GM12878 (cell line): ENCODE measurements around the gene RNF121.

Experiments
- CEBPB ChIP-seq, 2 experiments: fragments of 150-350 bp in 1 of 2; IDR thresholded peaks; 2 replicates each; pipeline ENCODE4 v1.6.1; 2012 to 2014; ENCODE audit warnings: low read depth in 2 of 2, low read length in 2 of 2, borderline replicate concordance in 1 of 2, inconsistent platforms in 1 of 2
- EGR1 ChIP-seq, 2 experiments: IDR thresholded peaks; 1 replicate in 1 of 2; 2 replicates in 1 of 2; pipeline ENCODE4 v1.6.1; 2011 to 2012; ENCODE audit warnings: low read depth in 2 of 2, low read length in 2 of 2, borderline replicate concordance in 1 of 2, mild to moderate bottlenecking in 1 of 2, moderate library complexity in 1 of 2
- ESRRA ChIP-seq: IDR thresholded peaks from 2 replicates; pipeline ENCODE4 v1.6.1; 2012; ENCODE audit warnings: mild to moderate bottlenecking, low read length, improper control_type of control experiment
- GABPA ChIP-seq: IDR thresholded peaks from 2 replicates; pipeline ENCODE4 v1.6.1; 2014; ENCODE audit warnings: antibody characterized with exemption, low read depth, mild to moderate bottlenecking, inconsistent platforms
- HDGF ChIP-seq: fragments of 450-650 bp; IDR thresholded peaks from 2 replicates; pipeline ENCODE4 v1.6.1; 2016; ENCODE audit warnings: antibody characterized with exemption
- MXI1 ChIP-seq: fragments of 150-350 bp; IDR thresholded peaks from 2 replicates; pipeline ENCODE4 v1.6.1; 2011; ENCODE audit warnings: low read depth, mild to moderate bottlenecking, inconsistent platforms, low read length, improper control_type of control experiment
- NR2C2 ChIP-seq: IDR thresholded peaks from 2 replicates; pipeline ENCODE4 v1.6.1; 2011; ENCODE audit warnings: borderline replicate concordance, low read depth; ENCODE audit not compliant: control insufficient read depth, insufficient read length
- POLR2A ChIP-seq: IDR thresholded peaks from 2 replicates; pipeline ENCODE4 v1.6.1; 2011; ENCODE audit warnings: low read depth, mild to moderate bottlenecking, low read length
- RFX5 ChIP-seq: IDR thresholded peaks from 2 replicates; pipeline ENCODE4 v1.6.1; 2011; ENCODE audit warnings: low read depth, low read length, improper control_type of control experiment
- TAF1 ChIP-seq: IDR thresholded peaks from 2 replicates; pipeline ENCODE4 v1.6.1; 2011; ENCODE audit warnings: mild to moderate bottlenecking, low read depth, low read length, borderline replicate concordance
- TARDBP ChIP-seq: IDR thresholded peaks from 2 replicates; pipeline ENCODE4 v1.6.1; 2016; ENCODE audit warnings: borderline replicate concordance
- TF ChIP-seq, protein P1 (sequence below), 3 experiments: IDR thresholded peaks in 2 of 3; conservative IDR thresholded peaks in 1 of 3; 2 replicates each; pipeline ENCODE4 v1.5.1; 2011; ENCODE audit warnings: low read depth in 3 of 3, low read length in 3 of 3, mild to moderate bottlenecking in 3 of 3, control low read depth in 2 of 3, moderate library complexity in 2 of 3, inconsistent platforms in 1 of 3, mixed read lengths in 1 of 3; ENCODE audit not compliant: control insufficient read depth in 2 of 3, insufficient read depth in 1 of 3; ENCODE audit errors: extremely low read depth in 1 of 3
- TF ChIP-seq, protein P2 (sequence below): IDR thresholded peaks from 2 replicates; pipeline ENCODE4 v1.6.1; 2011; ENCODE audit warnings: borderline replicate concordance, low read depth, mild to moderate bottlenecking, moderate library complexity, mixed read lengths, low read length; ENCODE audit not compliant: insufficient read depth; ENCODE audit errors: extremely low read length

DNA sequence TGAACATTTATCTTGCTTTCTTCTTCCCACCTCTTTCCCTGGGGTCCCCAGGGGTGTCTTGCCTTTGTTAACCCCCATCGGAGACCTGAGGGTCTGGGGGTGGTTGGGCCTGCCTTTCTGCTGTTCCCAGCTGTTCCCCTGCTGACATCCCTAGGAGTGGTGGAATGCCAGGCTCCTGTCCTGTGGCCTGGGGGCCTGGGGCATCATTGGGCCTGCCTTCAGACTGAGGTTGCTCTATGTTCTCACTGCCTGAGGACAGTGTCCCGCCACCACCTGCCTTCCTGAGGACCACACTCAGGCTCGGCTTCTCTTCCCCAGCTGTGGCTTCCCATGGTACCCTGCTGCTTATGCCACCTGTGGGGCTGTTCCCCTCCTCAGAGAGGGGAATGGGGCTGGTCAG, 68.7 kb downstream of the RNF121 start:
- TF ChIP-seq MXI1: no peak
- TF ChIP-seq TAF1: no peak
- TF ChIP-seq, protein P1, sequence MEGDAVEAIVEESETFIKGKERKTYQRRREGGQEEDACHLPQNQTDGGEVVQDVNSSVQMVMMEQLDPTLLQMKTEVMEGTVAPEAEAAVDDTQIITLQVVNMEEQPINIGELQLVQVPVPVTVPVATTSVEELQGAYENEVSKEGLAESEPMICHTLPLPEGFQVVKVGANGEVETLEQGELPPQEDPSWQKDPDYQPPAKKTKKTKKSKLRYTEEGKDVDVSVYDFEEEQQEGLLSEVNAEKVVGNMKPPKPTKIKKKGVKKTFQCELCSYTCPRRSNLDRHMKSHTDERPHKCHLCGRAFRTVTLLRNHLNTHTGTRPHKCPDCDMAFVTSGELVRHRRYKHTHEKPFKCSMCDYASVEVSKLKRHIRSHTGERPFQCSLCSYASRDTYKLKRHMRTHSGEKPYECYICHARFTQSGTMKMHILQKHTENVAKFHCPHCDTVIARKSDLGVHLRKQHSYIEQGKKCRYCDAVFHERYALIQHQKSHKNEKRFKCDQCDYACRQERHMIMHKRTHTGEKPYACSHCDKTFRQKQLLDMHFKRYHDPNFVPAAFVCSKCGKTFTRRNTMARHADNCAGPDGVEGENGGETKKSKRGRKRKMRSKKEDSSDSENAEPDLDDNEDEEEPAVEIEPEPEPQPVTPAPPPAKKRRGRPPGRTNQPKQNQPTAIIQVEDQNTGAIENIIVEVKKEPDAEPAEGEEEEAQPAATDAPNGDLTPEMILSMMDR (IDR thresholded peaks at IDR 0.05 in 2 of 3, conservative IDR thresholded peaks at IDR 0.05 in 1 of 3; ENCODE audit: control insufficient read depth in 2 of 3, extremely low read depth in 1 of 3, insufficient read depth in 1 of 3, low read depth in 3 of 3, low read length in 3 of 3): no peak
- no peak for TF ChIP-seq RFX5
- no peak for TF ChIP-seq CEBPB (IDR thresholded peaks at IDR 0.05; ENCODE audit: borderline replicate concordance in 1 of 2, low read depth in 2 of 2, low read length in 2 of 2)
- TF ChIP-seq, protein P2, sequence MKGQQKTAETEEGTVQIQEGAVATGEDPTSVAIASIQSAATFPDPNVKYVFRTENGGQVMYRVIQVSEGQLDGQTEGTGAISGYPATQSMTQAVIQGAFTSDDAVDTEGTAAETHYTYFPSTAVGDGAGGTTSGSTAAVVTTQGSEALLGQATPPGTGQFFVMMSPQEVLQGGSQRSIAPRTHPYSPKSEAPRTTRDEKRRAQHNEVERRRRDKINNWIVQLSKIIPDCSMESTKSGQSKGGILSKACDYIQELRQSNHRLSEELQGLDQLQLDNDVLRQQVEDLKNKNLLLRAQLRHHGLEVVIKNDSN: no peak
- TF ChIP-seq NR2C2: no peak
- TF ChIP-seq TARDBP: no peak
- TF ChIP-seq EGR1 (IDR thresholded peaks at IDR 0.05; ENCODE audit: borderline replicate concordance in 1 of 2, low read depth in 2 of 2, low read length in 2 of 2): no peak
- no peak for TF ChIP-seq POLR2A
- no peak for TF ChIP-seq HDGF
- no peak for TF ChIP-seq GABPA
- no peak for TF ChIP-seq ESRRA
